ENCODE data around the gene ZFP90. TPM values are rescaled to one million over a fixed set of nuclear protein-coding genes. Genes with fewer than 3 reads are reported as not detected.

Gene ZFP90
- total RNA-seq, 1 donor from 2014 or later, result 17.7 TPM

- TF ChIP-seq CTCF (IDR thresholded peaks at IDR 0.05), result no peak
- Histone ChIP-seq H3K27me3 (no peaks in the 10 kb centered on the region), H3K9me3 (no peaks in the 10 kb centered on the region), H3K27ac (no peak overlapping the region), H3K36me3 (no peaks in the 10 kb centered on the region), H3K4me3 (no peak overlapping the region), H3K4me1 (no peaks in the 10 kb centered on the region)
- intact Hi-C loops (cut with DNase I), result no loop called here
- DNase-seq (no peak), ATAC-seq (no peak)
Measured at GRCh38 chr16:68596266-68596665, 57.2 kb downstream of the ZFP90 start.

GRCh38 chr16:68599586-68599985 lies 60.5 kb downstream of the ZFP90 start:
- DNase-seq (no peak), ATAC-seq (no peak)
- intact Hi-C loops (cut with DNase I), result no loop called here
- Histone ChIP-seq H3K27ac (no peak overlapping the region), H3K4me1 (no peaks in the 10 kb centered on the region), H3K4me3 (no peak overlapping the region), H3K27me3 (no peaks in the 10 kb centered on the region), H3K36me3 (no peaks in the 10 kb centered on the region), H3K9me3 (no peaks in the 10 kb centered on the region)
- TF ChIP-seq CTCF (IDR thresholded peaks at IDR 0.05), result no peak

- ATAC-seq (no peak), DNase-seq (no peak)
- TF ChIP-seq CTCF (IDR thresholded peaks at IDR 0.05), result no peak
- Histone ChIP-seq H3K27ac (no peak overlapping the region), H3K4me1 (no peaks in the 10 kb centered on the region), H3K27me3 (no peaks in the 10 kb centered on the region), H3K4me3 (no peak overlapping the region), H3K36me3 (no peaks in the 10 kb centered on the region), H3K9me3 (no peaks in the 10 kb centered on the region)
- intact Hi-C loops (cut with DNase I), result no loop called here
Measured at GRCh38 chr16:68605746-68606145, 66.7 kb downstream of the ZFP90 start.

- Histone ChIP-seq H3K9me3 (no peaks in the 10 kb centered on the region), H3K36me3 (no peaks in the 10 kb centered on the region), H3K4me1 (no peaks in the 10 kb centered on the region), H3K27ac (no peak overlapping the region), H3K27me3 (no peaks in the 10 kb centered on the region), H3K4me3 (no peak overlapping the region)
- no peak for TF ChIP-seq CTCF (IDR thresholded peaks at IDR 0.05)
- ATAC-seq (no peak), DNase-seq (no peak)
- intact Hi-C loops (cut with DNase I), result no loop called here
Measured at GRCh38 chr16:68607443-68607842, 68.4 kb downstream of the ZFP90 start.

- no peak overlapping the region for H3K4me3 ChIP-seq
- H3K27me3 ChIP-seq, result no peaks in the 10 kb centered on the region
- TF ChIP-seq CTCF (IDR thresholded peaks at IDR 0.05), result no peak
- no peaks in the 10 kb centered on the region for H3K9me3 ChIP-seq
- H3K4me1 ChIP-seq, result no peaks in the 10 kb centered on the region
- no peak for ATAC-seq
- no peaks in the 10 kb centered on the region for H3K36me3 ChIP-seq
- no peak overlapping the region for H3K27ac ChIP-seq
- DNase-seq, result no peak
- intact Hi-C loops (cut with DNase I), result no loop called here
Measured at GRCh38 chr16:68608330-68608729, 69.2 kb downstream of the ZFP90 start.

- no peak overlapping the region for H3K4me3 ChIP-seq
- H3K4me1 ChIP-seq, result no peaks in the 10 kb centered on the region
- no peak for TF ChIP-seq CTCF (IDR thresholded peaks at IDR 0.05)
- ATAC-seq, result no peak
- DNase-seq, result no peak
- no peak overlapping the region for H3K27ac ChIP-seq
- no peaks in the 10 kb centered on the region for H3K36me3 ChIP-seq
- intact Hi-C loops (cut with DNase I), result no loop called here
- H3K27me3 ChIP-seq, result no peaks in the 10 kb centered on the region
- no peaks in the 10 kb centered on the region for H3K9me3 ChIP-seq
Measured at GRCh38 chr16:68612996-68613395, 73.9 kb downstream of the ZFP90 start.
